ENCODE measurements around the gene BAHCC1. TPM values are rescaled to one million over a fixed set of nuclear protein-coding genes. Genes with fewer than 3 reads are reported as not detected.

Gene BAHCC1
- total and polyA plus RNA-seq, 11 donors, result 6.0 to 19.6 (median 8.9) TPM

GRCh38 chr17:81503619-81504018 lies 108.4 kb downstream of the BAHCC1 start:
- Histone ChIP-seq H3K36me3 (peaks cover 0 to 10% (median 1%) of the 10 kb centered on the region in 9 donors), H3K9me3 (peaks cover 0 to 4% (median 0%) of the 10 kb centered on the region in 12 donors), H3K27ac (no peak overlapping the region), H3K4me1 (peaks cover 0 to 11% (median 1%) of the 10 kb centered on the region in 12 donors), H3K4me3 (no peak overlapping the region), H3K27me3 (no peaks in the 10 kb centered on the region)
- no peak for DNase-seq
- intact Hi-C loops (cut with DNase I), result no loop called here
- TF ChIP-seq POLR2A (IDR thresholded peaks at IDR 0.05) (no peak), CTCF (IDR thresholded peaks at IDR 0.05) (no peak)
- ATAC-seq, result no peak

- TF ChIP-seq CTCF (IDR thresholded peaks at IDR 0.05) (no peak), POLR2A (IDR thresholded peaks at IDR 0.05) (no peak)
- peaks cover 18 to 44% (median 37%) of the 10 kb centered on the region in 9 donors for H3K36me3 ChIP-seq
- H3K4me1 ChIP-seq, result peaks cover 0 to 30% (median 13%) of the 10 kb centered on the region in 12 donors
- intact Hi-C loops (cut with DNase I), result loop anchor here in 1 of 10 donors (1.0 kb wide), 1 partner anchor 20 kb away; no protein-coding TSS in a partner anchor
- H3K4me3 ChIP-seq, result peak overlapping the region in 10 of 12 donors; percentile 81 to 99 (median 94)
- H3K27ac ChIP-seq, result peak overlapping the region in 9 of 12 donors; percentile 11 to 100 (median 99)
- peak in 1 of 5 donors; percentile 33 for DNase-seq
- H3K27me3 ChIP-seq, result no peaks in the 10 kb centered on the region
- ATAC-seq, result peak in 2 of 4 donors; percentile 2 to 5
- WGBS, 4 donors, result 42 to 52% (median 48%) methylated on average over 10 of the region's 10 CpGs
- peaks cover 0 to 4% (median 0%) of the 10 kb centered on the region in 12 donors for H3K9me3 ChIP-seq
These were observed 113.5 kb downstream of the BAHCC1 start for GRCh38 chr17:81508639-81509206.

GRCh38 chr17:81509207-81509971 lies 114.1 kb downstream of the BAHCC1 start:
- peaks cover 18 to 44% (median 37%) of the 10 kb centered on the region in 9 donors for H3K36me3 ChIP-seq
- intact Hi-C loops (cut with DNase I), result loop anchor here in 1 of 10 donors (1.0 kb wide), 1 partner anchor 21 kb away; no protein-coding TSS in a partner anchor
- no peaks in the 10 kb centered on the region for H3K27me3 ChIP-seq
- H3K27ac ChIP-seq, result peak overlapping the region in 11 of 12 donors; percentile 2 to 100 (median 100)
- TF ChIP-seq CTCF (IDR thresholded peaks at IDR 0.05) (no peak), POLR2A (IDR thresholded peaks at IDR 0.05) (no peak)
- H3K4me1 ChIP-seq, result peaks cover 0 to 32% (median 15%) of the 10 kb centered on the region in 12 donors
- ATAC-seq (no peak), DNase-seq (no peak)
- H3K9me3 ChIP-seq, result peaks cover 0 to 4% (median 0%) of the 10 kb centered on the region in 12 donors
- 11 to 20% (median 14%) methylated on average over 12 of the region's 12 CpGs for WGBS, 4 donors
- peak overlapping the region; percentile 81 to 99 (median 94) for H3K4me3 ChIP-seq
